Adrenal gland (tissue), 5 donors: Measurements from ENCODE around the gene PRG2.

Source experiments
- POLR2A ChIP-seq, 2 donors: fragments of 450-650 bp; IDR thresholded peaks; one replicate each; pipeline ENCODE4 v1.6.1; 2017; ENCODE audit warnings: antibody characterized with exemption in 2 of 2, mild to moderate bottlenecking in 2 of 2, moderate library complexity in 1 of 2
- TF ChIP-seq, protein P1 (sequence below), 6 experiments: fragments of 450-650 bp in 4 of 6; fragments of 200-600 bp in 2 of 6; sonication (generic) in 1 of 6; IDR thresholded peaks; 1 replicate in 5 of 6; 2 replicates in 1 of 6; pipeline versions ENCODE4 v1.5.1 to v1.8.0; 2016 to 2021; ENCODE audit warnings: antibody characterized with exemption in 6 of 6, mild to moderate bottlenecking in 2 of 6, moderate library complexity in 1 of 6
- donor health status: DM: no; HTN: no; CAD: no.

DNA sequence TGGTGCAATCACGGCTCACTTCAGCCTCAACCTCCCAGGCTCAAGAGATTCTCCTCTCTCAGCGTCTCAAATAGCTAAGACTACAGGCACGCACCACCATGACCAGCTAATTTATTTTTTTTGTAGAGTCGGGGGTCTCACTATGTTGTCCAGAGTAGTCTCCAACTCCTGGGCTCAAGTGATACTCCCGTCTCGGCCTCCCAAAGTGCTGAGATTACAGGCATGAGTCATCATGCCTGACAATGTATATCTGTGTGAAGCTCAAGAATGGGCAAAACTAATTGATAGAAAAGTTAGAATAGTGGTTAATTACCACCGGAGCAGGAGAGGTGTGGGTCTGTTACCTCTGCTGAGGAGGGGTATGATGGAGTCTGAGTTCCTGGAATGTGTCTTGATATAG lies 45.6 kb upstream of the PRG2 start:
- TF ChIP-seq, protein P1, sequence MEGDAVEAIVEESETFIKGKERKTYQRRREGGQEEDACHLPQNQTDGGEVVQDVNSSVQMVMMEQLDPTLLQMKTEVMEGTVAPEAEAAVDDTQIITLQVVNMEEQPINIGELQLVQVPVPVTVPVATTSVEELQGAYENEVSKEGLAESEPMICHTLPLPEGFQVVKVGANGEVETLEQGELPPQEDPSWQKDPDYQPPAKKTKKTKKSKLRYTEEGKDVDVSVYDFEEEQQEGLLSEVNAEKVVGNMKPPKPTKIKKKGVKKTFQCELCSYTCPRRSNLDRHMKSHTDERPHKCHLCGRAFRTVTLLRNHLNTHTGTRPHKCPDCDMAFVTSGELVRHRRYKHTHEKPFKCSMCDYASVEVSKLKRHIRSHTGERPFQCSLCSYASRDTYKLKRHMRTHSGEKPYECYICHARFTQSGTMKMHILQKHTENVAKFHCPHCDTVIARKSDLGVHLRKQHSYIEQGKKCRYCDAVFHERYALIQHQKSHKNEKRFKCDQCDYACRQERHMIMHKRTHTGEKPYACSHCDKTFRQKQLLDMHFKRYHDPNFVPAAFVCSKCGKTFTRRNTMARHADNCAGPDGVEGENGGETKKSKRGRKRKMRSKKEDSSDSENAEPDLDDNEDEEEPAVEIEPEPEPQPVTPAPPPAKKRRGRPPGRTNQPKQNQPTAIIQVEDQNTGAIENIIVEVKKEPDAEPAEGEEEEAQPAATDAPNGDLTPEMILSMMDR (IDR thresholded peaks at IDR 0.05) = no peak
- no peak for TF ChIP-seq POLR2A (IDR thresholded peaks at IDR 0.05)
